Measurements from ENCODE around the gene IL37.

Gene IL37, protein sequence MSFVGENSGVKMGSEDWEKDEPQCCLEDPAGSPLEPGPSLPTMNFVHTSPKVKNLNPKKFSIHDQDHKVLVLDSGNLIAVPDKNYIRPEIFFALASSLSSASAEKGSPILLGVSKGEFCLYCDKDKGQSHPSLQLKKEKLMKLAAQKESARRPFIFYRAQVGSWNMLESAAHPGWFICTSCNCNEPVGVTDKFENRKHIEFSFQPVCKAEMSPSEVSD

DNA sequence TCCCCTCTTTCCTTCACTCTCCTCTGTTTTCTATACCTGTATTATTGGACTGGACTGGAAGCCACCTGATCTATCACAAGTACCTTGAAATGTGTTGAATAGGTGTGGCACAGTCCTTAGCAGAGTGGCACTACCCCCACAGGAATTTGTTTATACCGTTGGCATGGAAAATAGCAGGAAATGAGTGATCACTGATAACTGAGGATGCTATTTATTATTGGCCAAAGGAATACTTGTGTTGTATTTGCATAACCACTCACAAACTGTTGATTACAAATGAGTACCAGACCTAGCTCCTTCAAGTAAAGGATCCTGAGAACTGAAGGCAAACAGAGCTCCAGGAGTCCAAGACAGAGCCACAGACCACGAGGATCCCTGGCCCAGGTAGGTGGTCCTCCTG lies at the start of gene IL37:
Gene IL37 (plus strand): TSS at position 301 of the 400 bp plus-strand sequence. CDS start 1,848 bp downstream, outside the sequence.
- DNase-seq = no peak

DNA sequence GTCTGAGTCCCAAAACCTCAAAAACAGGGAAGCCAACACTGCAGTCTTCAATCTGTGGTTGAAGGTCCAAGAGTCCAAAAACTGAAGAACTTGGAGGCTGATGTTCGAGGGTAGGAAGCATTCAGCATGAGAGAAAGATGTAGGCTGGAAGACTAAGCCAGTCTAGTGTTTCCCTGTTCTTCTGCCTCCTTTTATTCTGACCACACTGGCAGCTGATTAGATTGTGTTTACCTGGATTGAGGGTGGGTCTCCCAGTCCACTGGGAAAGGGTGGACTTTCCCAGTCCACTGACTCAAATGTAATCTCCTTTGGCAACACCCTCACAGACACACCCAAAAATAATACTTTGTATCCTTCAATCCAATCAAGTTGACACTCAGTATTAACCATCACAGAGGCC lies 46.9 kb upstream of the IL37 start:
- no peak for DNase-seq

GRCh38 chr2:112866128-112866835 lies 44.7 kb upstream of the IL37 start:
- DNase-seq = no peak

DNA sequence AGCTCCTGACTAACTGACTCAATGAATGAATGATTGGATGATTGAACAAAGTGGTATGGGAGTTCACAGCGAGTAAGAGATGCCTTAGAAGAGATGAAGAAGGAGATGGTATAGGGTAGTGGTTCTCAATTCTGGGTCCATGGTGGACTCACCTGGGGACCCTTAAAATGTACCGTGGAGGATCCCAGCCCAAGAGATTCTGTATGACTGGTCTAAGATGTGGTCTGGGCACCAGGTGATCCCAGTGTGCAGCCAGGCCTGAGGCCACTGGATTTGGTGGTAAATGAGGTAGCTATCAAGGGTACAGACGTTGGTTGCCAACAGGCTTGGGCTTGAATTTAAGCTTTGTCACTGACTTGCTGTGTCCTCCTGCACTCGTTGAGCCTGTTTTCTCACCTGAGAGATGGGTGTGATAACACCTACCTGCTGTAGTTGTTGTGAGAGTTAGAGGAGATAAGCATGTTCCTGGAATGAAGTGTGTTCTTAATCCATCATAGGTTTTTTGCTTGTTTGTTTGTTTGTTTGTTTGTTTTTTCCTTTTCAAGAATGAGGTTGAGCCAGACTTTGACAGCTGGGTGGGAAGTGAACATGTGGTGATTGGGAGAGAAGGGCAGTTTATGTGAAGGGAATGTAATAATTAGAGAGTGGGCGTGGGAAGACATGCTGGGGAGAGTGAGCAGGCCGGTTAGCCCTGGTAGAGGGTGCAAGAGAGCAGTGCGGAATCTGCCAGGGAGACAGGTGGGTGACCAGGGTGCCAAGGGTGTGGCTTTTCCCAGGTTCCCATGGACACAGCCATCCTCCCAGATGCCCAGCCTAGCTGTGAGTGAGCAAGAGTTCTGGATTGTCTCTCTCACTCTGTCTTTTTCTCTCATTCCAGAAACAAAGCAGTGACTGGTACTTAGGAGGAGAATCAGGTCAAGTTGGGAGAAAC lies 43.0 kb upstream of the IL37 start:
- DNase-seq = no peak

- peak; percentile 41 for DNase-seq
These were observed 41.6 kb upstream of the IL37 start for GRCh38 chr2:112869258-112869842.

GRCh38 chr2:112870841-112871835 lies 39.8 kb upstream of the IL37 start:
- no peak for DNase-seq

DNA sequence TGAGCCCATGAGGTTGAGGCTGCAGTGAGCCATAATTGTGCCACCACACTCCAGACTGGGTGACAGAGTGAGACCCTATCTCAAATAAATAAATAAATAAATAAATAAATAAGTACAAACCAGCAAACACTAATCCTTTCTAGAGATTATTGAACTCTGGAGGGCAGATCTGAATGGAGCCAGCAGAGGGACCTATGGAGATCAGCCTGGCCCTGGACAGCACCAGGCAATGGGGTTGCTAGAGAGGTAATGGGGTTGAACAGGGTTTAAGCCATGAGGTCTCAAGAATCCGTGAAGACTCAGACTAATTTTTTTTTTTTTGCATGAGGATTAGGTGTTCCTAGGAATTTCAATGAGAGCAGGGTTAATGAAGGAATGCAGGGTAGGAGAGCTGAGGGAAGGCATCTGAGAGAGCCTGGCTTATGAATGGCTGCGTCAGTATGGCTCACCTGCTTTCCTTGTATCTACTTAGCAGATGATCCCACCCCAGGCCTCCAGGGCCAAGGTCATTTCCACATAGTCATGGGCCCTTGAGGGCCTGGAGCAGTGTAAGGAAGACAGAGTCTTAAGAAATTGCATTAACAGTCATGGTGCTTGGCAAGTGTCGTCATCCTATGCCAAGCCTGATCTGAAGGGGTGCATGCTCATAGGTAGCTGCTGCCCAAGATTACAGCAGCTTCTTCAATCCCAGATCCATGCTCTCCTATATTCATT lies 34.6 kb upstream of the IL37 start:
- no peak for DNase-seq

GRCh38 chr2:112876971-112877361 lies 34.0 kb upstream of the IL37 start:
- no peak for DNase-seq

DNA sequence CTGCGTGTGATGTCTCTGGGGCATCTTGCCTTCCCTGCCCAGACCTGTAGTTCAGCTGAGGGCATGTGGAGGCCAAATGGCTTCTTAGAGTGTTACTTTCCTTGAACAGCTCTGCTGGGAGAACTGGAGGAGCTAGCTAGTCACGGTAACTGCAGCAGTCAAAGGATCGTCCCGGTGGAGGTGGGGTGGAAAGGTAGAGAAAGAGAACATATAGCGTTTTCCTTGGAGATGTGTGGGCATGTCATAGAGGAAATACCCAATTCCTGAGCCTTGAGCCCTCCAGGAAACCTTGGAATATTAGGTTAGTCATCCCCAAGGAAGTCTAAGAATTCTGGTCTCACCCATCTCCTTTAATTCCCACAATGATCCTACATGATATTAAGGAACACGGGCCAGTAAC lies 33.5 kb upstream of the IL37 start:
- DNase-seq = no peak

GRCh38 chr2:112879491-112880041 lies 31.4 kb upstream of the IL37 start:
- no peak for DNase-seq

GRCh38 chr2:112880091-112880531 lies 30.9 kb upstream of the IL37 start:
- DNase-seq = no peak

DNA sequence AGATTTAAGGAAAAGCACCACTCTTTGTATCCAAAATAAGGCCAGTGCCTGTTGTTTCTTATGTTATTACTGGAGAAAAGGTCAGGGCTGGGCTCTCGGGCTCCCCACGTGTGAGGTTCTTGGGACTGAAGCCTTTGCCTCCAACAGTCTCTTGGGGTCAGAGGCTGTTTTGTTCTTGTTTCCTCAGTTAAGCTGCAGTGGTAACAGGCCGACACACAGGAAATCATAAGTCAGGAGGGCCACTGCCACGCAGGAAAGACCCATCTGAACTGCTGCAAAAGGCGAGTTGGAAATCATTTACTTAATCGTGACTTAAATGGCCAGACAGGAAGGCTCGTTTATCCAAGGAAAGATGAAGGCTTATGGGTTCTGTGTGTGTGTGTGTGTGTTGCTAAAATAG lies 30.3 kb upstream of the IL37 start:
- DNase-seq = no peak

- DNase-seq = no peak
These were observed 29.6 kb upstream of the IL37 start for GRCh38 chr2:112881217-112881985.

- no peak for DNase-seq
These were observed 27.3 kb upstream of the IL37 start for GRCh38 chr2:112883669-112884068.

DNA sequence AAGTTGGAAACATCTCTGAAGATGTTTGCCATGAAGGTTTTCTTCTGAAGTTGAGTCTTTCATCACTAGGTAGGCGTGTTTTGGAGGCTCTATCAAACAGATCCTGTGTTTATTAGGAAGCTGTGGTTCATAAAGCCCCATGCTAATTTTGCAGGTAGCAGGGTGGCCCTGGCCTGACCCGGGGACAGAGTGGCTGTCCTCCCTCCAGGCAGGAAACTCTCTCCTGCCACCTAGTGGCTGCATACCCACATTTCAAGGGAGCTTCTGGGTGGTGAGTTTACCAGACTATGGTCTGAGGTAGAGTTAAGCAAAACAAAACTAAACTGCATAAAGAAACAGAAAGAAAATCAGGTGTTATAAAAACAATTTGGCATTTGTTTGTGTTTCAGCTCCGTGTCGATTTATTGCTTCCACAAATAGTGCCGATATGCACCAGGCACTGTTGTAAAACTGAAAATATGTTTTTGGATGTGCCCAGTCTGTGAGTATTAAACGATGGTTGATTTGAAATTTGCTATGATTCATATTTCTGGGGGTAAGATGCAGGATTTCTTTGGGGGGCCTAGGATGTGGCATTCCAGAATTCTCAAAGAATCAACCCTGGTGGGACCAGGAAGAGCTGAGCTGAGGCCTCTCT lies 26.0 kb upstream of the IL37 start:
- DNase-seq = no peak

- no peak for DNase-seq
These were observed 25.5 kb upstream of the IL37 start for GRCh38 chr2:112885506-112885902.

GRCh38 chr2:112886291-112886690 lies 24.7 kb upstream of the IL37 start:
- DNase-seq = no peak

DNA sequence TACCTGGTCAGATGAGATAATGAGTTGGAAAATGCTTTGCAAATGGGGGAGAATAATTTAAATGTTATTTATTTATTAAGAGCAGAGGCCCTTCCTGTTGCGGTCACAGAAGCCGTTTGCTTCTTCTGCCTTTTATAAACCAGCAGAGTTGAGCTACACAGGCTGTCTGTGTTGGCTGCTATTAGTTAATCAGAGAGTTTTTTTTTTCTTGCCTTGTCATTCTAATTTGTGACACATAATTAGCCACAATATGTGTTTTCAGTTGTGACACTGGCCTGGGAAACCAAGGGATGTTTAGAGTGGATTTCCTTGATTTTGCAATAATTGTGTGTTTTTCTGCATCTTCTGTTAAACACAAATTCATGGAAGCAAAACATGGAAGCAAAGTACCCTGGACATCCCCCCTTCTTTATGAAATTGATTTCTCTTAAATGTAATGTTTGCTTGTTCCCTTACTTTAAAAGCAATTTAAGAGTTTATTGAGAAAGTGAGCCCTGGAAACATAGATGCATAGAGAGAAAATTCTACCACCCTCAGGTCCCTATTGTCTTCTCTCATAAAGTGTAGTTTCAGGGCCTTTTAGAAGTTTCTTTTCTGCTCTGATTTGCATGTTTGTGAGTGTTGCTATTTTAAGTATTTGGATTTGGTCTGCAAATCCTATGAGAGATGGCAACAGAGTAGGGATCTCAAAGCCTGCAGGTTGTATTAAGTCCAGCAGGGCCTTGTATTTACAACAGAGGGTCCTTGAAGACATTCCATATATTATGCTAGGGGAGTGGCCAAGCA lies 22.8 kb upstream of the IL37 start:
- DNase-seq = no peak

DNA sequence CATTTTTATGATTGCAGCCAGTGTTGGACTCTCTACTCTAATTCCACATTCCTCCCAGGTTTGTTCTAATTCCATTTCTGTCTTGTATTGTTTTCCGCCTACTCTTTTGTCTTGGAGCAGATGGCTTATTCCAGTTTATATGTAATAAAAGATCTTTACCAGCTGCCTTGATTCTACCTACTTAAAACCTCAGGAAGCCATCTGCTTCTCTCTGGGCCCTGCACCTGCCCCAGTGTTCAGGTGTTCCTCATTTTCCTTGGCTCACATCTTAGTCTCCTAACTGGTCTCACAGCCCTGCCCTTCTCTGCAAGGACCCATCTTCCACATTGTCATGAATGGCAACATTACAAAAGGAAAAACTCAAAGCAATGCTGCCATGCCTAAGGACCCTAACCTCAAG lies 21.0 kb upstream of the IL37 start:
- no peak for DNase-seq

Measured in NCI-H510A (cell line).